H9 (cell line): Measurements from ENCODE around the gene ATP5PB. TPM values are rescaled to one million over a fixed set of nuclear protein-coding genes. Genes with fewer than 3 reads are reported as not detected.
A peak's percentile ranks its signal among the peaks of the same experiment; 100 is the strongest.

Source experiments
- DNase-seq: peaks from one replicate; pipeline ENCODE4 v3.0.0-alpha.2; 2017
- H2AFZ ChIP-seq: one replicate; pipeline ENCODE4 v1.6.1; 2013; ENCODE audit warnings: mild to moderate bottlenecking, low read length, control low read depth, moderate library complexity
- H2AK5ac ChIP-seq: 2 replicates; pipeline ENCODE4 v1.6.1; 2013; ENCODE audit warnings: low read length, control low read depth, mixed read lengths; ENCODE audit not compliant: insufficient read length
- H2BK120ac ChIP-seq: one replicate; pipeline ENCODE4 v1.6.1; 2013; ENCODE audit warnings: low read depth, mild to moderate bottlenecking, low read length, control low read depth, inconsistent platforms; ENCODE audit not compliant: poor library complexity, severe bottlenecking
- H2BK12ac ChIP-seq: 2 replicates; pipeline ENCODE4 v1.6.1; 2013; ENCODE audit warnings: low read length, control low read depth, mixed read lengths, low read depth; ENCODE audit not compliant: insufficient read length
- H2BK15ac ChIP-seq: 2 replicates; pipeline ENCODE4 v1.6.1; 2013; ENCODE audit warnings: low read depth, low read length, control low read depth
- H2BK20ac ChIP-seq: one replicate; pipeline ENCODE4 v1.6.1; 2013; ENCODE audit warnings: low read depth, mild to moderate bottlenecking, low read length, control low read depth, inconsistent platforms; ENCODE audit not compliant: poor library complexity, severe bottlenecking
- H2BK5ac ChIP-seq: 2 replicates; pipeline ENCODE4 v1.6.1; 2013; ENCODE audit warnings: low read length, control low read depth, mixed read lengths; ENCODE audit not compliant: insufficient read length
- H3K14ac ChIP-seq: 2 replicates; pipeline ENCODE4 v1.6.1; 2013; ENCODE audit warnings: low read length, control low read depth; ENCODE audit not compliant: insufficient read depth
- H3K18ac ChIP-seq: 2 replicates; pipeline ENCODE4 v1.6.1; 2013; ENCODE audit warnings: low read depth, mild to moderate bottlenecking, mixed read lengths, low read length, control low read depth; ENCODE audit not compliant: insufficient read length
- H3K23ac ChIP-seq: 2 replicates; pipeline ENCODE4 v1.6.1; 2013; ENCODE audit warnings: low read length, control low read depth, mixed read lengths, low read depth; ENCODE audit not compliant: insufficient read length
- H3K23me2 ChIP-seq: 2 replicates; pipeline ENCODE4 v1.6.1; 2013; ENCODE audit warnings: low read depth, mild to moderate bottlenecking, mixed read lengths, low read length, control low read depth; ENCODE audit not compliant: insufficient read length, poor library complexity, severe bottlenecking
- H3K27ac ChIP-seq: 2 replicates; pipeline ENCODE4 v1.5.1; 2013; ENCODE audit warnings: low read length, control low read depth, mixed read lengths, low read depth; ENCODE audit not compliant: insufficient read length
- H3K27me3 ChIP-seq: 2 replicates; pipeline ENCODE4 v1.6.1; 2013; ENCODE audit warnings: low read length, control low read depth, inconsistent platforms; ENCODE audit not compliant: insufficient read depth
- H3K4ac ChIP-seq: 2 replicates; pipeline ENCODE4 v1.6.1; 2013; ENCODE audit warnings: low read depth, mild to moderate bottlenecking, control low read depth, inconsistent platforms, low read length, moderate library complexity
- H3K4me1 ChIP-seq: 2 replicates; pipeline ENCODE4 v1.6.1; 2013; ENCODE audit warnings: low read length, control low read depth, inconsistent platforms; ENCODE audit not compliant: insufficient read depth
- H3K4me2 ChIP-seq: 2 replicates; pipeline ENCODE4 v1.6.1; 2013; ENCODE audit warnings: low read length, control low read depth, mixed read lengths; ENCODE audit not compliant: insufficient read length, insufficient read depth
- H3K56ac ChIP-seq: 2 replicates; pipeline ENCODE4 v1.6.1; 2013; ENCODE audit warnings: low read depth, mild to moderate bottlenecking, mixed read lengths, low read length, control low read depth; ENCODE audit not compliant: insufficient read length
- H3K79me1 ChIP-seq: 2 replicates; pipeline ENCODE4 v1.6.1; 2013; ENCODE audit warnings: low read depth, mild to moderate bottlenecking, moderate library complexity, low read length, control low read depth, inconsistent platforms; ENCODE audit not compliant: insufficient read depth, poor library complexity, severe bottlenecking
- H3K79me2 ChIP-seq: 2 replicates; pipeline ENCODE4 v1.6.1; 2013; ENCODE audit warnings: low read length, control low read depth, inconsistent platforms; ENCODE audit not compliant: insufficient read depth
- H3K9ac ChIP-seq: 2 replicates; pipeline ENCODE4 v1.6.1; 2013; ENCODE audit warnings: low read length, control low read depth, mixed read lengths; ENCODE audit not compliant: insufficient read length; ENCODE audit errors: extremely low read depth
- H3K9me3 ChIP-seq: one replicate; pipeline ENCODE4 v1.6.1; 2013; ENCODE audit warnings: low read depth, low read length, inconsistent platforms; ENCODE audit not compliant: control insufficient read depth
- H3T11ph ChIP-seq: one replicate; pipeline ENCODE4 v1.6.1; 2013; ENCODE audit warnings: mild to moderate bottlenecking, low read length, control low read depth, inconsistent platforms
- H4K20me1 ChIP-seq: one replicate; pipeline ENCODE4 v1.6.1; 2013; ENCODE audit not compliant: control insufficient read depth, insufficient read length, insufficient read depth
- H4K5ac ChIP-seq: 2 replicates; pipeline ENCODE4 v1.6.1; 2013; ENCODE audit warnings: low read depth, mild to moderate bottlenecking, mixed read lengths, low read length, control low read depth; ENCODE audit not compliant: insufficient read length
- H4K8ac ChIP-seq: replicated peaks from 2 replicates; pipeline ENCODE4 v1.6.1; 2013; ENCODE audit warnings: low read length, control low read depth, mixed read lengths, low read depth; ENCODE audit not compliant: insufficient read length
- H4K91ac ChIP-seq: 2 replicates; pipeline ENCODE4 v1.6.1; 2013; ENCODE audit warnings: low read depth, mild to moderate bottlenecking, moderate library complexity, mixed read lengths, low read length, control low read depth; ENCODE audit not compliant: insufficient read length
- H3K27ac Mint-ChIP-seq, 3 experiments: 2 replicates in 2 of 3; 3 replicates in 1 of 3; pipeline ENCODE4 v1.8.0; 2020 to 2021; ENCODE audit warnings: mixed read lengths in 3 of 3, mild to moderate bottlenecking in 1 of 3, moderate library complexity in 1 of 3
- H3K27me3 Mint-ChIP-seq: 2 replicates; pipeline ENCODE4 v1.8.0; 2021; ENCODE audit warnings: low read depth, mild to moderate bottlenecking, moderate library complexity, mixed read lengths
- H3K36me3 Mint-ChIP-seq, 3 experiments: 2 replicates in 2 of 3; 3 replicates in 1 of 3; pipeline ENCODE4 v1.8.0; 2020 to 2021; ENCODE audit warnings: low read depth in 3 of 3, mixed read lengths in 3 of 3; ENCODE audit not compliant: insufficient read depth in 1 of 3
- H3K4me1 Mint-ChIP-seq, 2 experiments: 2 replicates each; pipeline ENCODE4 v1.8.0; 2020; ENCODE audit warnings: mixed read lengths in 2 of 2
- H3K4me3 Mint-ChIP-seq, 2 experiments: 2 replicates in 1 of 2; 3 replicates in 1 of 2; pipeline ENCODE4 v1.8.0; 2020 to 2021; ENCODE audit warnings: mild to moderate bottlenecking in 2 of 2, mixed read lengths in 2 of 2, moderate library complexity in 1 of 2
- H3K9me3 Mint-ChIP-seq, 2 experiments: 2 replicates in 1 of 2; 3 replicates in 1 of 2; pipeline ENCODE4 v1.8.0; 2020; ENCODE audit warnings: mild to moderate bottlenecking in 2 of 2, mixed read lengths in 2 of 2, moderate library complexity in 1 of 2
- CTCF ChIP-seq: fragments of 200-600 bp; sonication (generic); conservative IDR thresholded peaks from 3 replicates; pipeline ENCODE4 v1.8.0; 2021; ENCODE audit warnings: antibody characterized with exemption, mild to moderate bottlenecking
- WGBS: extraction: QIAGEN DNeasy Blood & Tissue Kit; methylation state at CpG from one replicate; pipeline ENCODE4 v1.1.7; 2013; ENCODE audit warnings: missing lambda C conversion rate, low lambda C conversion rate, mixed read lengths; ENCODE audit not compliant: insufficient read length; ENCODE audit errors: extremely low coverage; 5-methylcytosine and 5-hydroxymethylcytosine counted together
- total RNA-seq: library from RNA; stranded (reverse); gene quantifications from 2 replicates; pipeline ENCODE4 v1.2.1, GENCODE V29; 2021

The ATP5PB gene
- total RNA-seq, 1 experiment from 2014 or later: 250 TPM

GRCh38 chr1:111446967-111447892, 2.0 kb upstream of the ATP5PB start:
- Histone ChIP-seq H2BK20ac (no peak overlapping the region), H2AK5ac (no peak overlapping the region), H2AFZ (no peak overlapping the region), H3K14ac (no peak overlapping the region), H3K27me3 (no peaks in the 10 kb centered on the region), H3K18ac (no peak overlapping the region), H3K79me2 (peaks cover 18% of the 10 kb centered on the region; the same call in 1 of the 2 replicates), H2BK15ac (no peak overlapping the region), H2BK120ac (no peak overlapping the region), H3K23ac (no peak overlapping the region), H3K9ac (no peak overlapping the region), H4K5ac (no peak overlapping the region), H3K4me2 (peak overlapping the region; percentile 82), H4K91ac (no peak overlapping the region), H3K79me1 (peaks cover 16% of the 10 kb centered on the region), H3K9me3 (no peaks in the 10 kb centered on the region), H3K23me2 (peaks cover 14% of the 10 kb centered on the region), H4K8ac (no peak overlapping the region), H3K56ac (no peak overlapping the region), H3K4ac (no peak overlapping the region), H2BK5ac (no peak overlapping the region), H3T11ph (no peak overlapping the region), H3K27ac (no peak overlapping the region), H4K20me1 (no peaks in the 10 kb centered on the region), H2BK12ac (no peak overlapping the region), H3K4me1 (no peaks in the 10 kb centered on the region)
- TF ChIP-seq CTCF: no peak
- WGBS: no CpG with 5 or more reads among the region's 4 CpGs
- peaks cover 12 to 21% of the 10 kb centered on the region in 2 experiments for H3K4me1 Mint-ChIP-seq
- DNase-seq: no peak
- H3K36me3 Mint-ChIP-seq: peaks cover 25 to 66% (median 54%) of the 10 kb centered on the region in 3 experiments
- H3K4me3 Mint-ChIP-seq: peak overlapping the region; percentile 100
- no peak overlapping the region for H3K27ac Mint-ChIP-seq
- H3K9me3 Mint-ChIP-seq: no peaks in the 10 kb centered on the region
- no peaks in the 10 kb centered on the region for H3K27me3 Mint-ChIP-seq
